ENCODE measurements around the gene SLC8B1. TPM values are rescaled to one million over a fixed set of nuclear protein-coding genes. Genes with fewer than 3 reads are reported as not detected.
A peak's percentile ranks its signal among the peaks of the same experiment; 100 is the strongest.

SLC8B1 gene
- total RNA-seq, 1 donor from 2014 or later = 45.6 TPM

- H3K36me3 Mint-ChIP-seq (ENCODE audit: unreplicated experiment) = peaks cover 24% of the 10 kb centered on the region
- H3K4me3 Mint-ChIP-seq (ENCODE audit: unreplicated experiment) = no peak overlapping the region
- peaks cover 29% of the 10 kb centered on the region for H3K4me1 Mint-ChIP-seq (ENCODE audit: unreplicated experiment)
- DNase-seq (ENCODE audit: extremely low spot score, unreplicated experiment) = no peak
- H3K9me3 Mint-ChIP-seq (ENCODE audit: unreplicated experiment) = no peaks in the 10 kb centered on the region
- no peaks in the 10 kb centered on the region for H3K27me3 Mint-ChIP-seq (ENCODE audit: unreplicated experiment)
- no peak overlapping the region for H3K27ac Mint-ChIP-seq (ENCODE audit: unreplicated experiment)
- TF ChIP-seq CTCF (IDR thresholded peaks at IDR 0.05) = no peak
These were observed 60.1 kb downstream of the SLC8B1 start for GRCh38 chr12:113274848-113275247.

- no peak for TF ChIP-seq CTCF (IDR thresholded peaks at IDR 0.05)
- Mint-ChIP-seq H3K4me3 (ENCODE audit: unreplicated experiment) (no peak overlapping the region), H3K9me3 (ENCODE audit: unreplicated experiment) (no peaks in the 10 kb centered on the region), H3K27me3 (ENCODE audit: unreplicated experiment) (no peaks in the 10 kb centered on the region), H3K4me1 (ENCODE audit: unreplicated experiment) (peaks cover 32% of the 10 kb centered on the region), H3K27ac (ENCODE audit: unreplicated experiment) (peak overlapping the region; percentile 97), H3K36me3 (ENCODE audit: unreplicated experiment) (peaks cover 23% of the 10 kb centered on the region)
- no peak for DNase-seq (ENCODE audit: extremely low spot score, unreplicated experiment)
These were observed 61.7 kb downstream of the SLC8B1 start for GRCh38 chr12:113273053-113273725.

- H3K4me3 Mint-ChIP-seq (ENCODE audit: unreplicated experiment) = peak overlapping the region; percentile 38
- DNase-seq (ENCODE audit: extremely low spot score, unreplicated experiment) = no peak
These were observed 62.9 kb downstream of the SLC8B1 start for GRCh38 chr12:113271853-113272561.

GRCh38 chr12:113271466-113271852 is 63.5 kb downstream of the SLC8B1 start:
- H3K27me3 Mint-ChIP-seq (ENCODE audit: unreplicated experiment) = no peaks in the 10 kb centered on the region
- peaks cover 32% of the 10 kb centered on the region for H3K4me1 Mint-ChIP-seq (ENCODE audit: unreplicated experiment)
- H3K9me3 Mint-ChIP-seq (ENCODE audit: unreplicated experiment) = no peaks in the 10 kb centered on the region
- peak overlapping the region; percentile 97 for H3K27ac Mint-ChIP-seq (ENCODE audit: unreplicated experiment)
- H3K36me3 Mint-ChIP-seq (ENCODE audit: unreplicated experiment) = peaks cover 20% of the 10 kb centered on the region
- H3K4me3 Mint-ChIP-seq (ENCODE audit: unreplicated experiment) = peak overlapping the region; percentile 38
- TF ChIP-seq CTCF (IDR thresholded peaks at IDR 0.05) = no peak
- DNase-seq (ENCODE audit: extremely low spot score, unreplicated experiment) = no peak

More at GRCh38 chr12:113271853-113272561, 62.9 kb downstream of the SLC8B1 start:
- Mint-ChIP-seq H3K27me3 (ENCODE audit: unreplicated experiment) (no peaks in the 10 kb centered on the region), H3K27ac (ENCODE audit: unreplicated experiment) (peak overlapping the region; percentile 97), H3K36me3 (ENCODE audit: unreplicated experiment) (peaks cover 18% of the 10 kb centered on the region), H3K4me1 (ENCODE audit: unreplicated experiment) (peaks cover 32% of the 10 kb centered on the region), H3K9me3 (ENCODE audit: unreplicated experiment) (no peaks in the 10 kb centered on the region)
- TF ChIP-seq CTCF (IDR thresholded peaks at IDR 0.05) = no peak

- H3K9me3 Mint-ChIP-seq (ENCODE audit: unreplicated experiment) = no peaks in the 10 kb centered on the region
- peak overlapping the region; percentile 27 for H3K27ac Mint-ChIP-seq (ENCODE audit: unreplicated experiment)
- peaks cover 32% of the 10 kb centered on the region for H3K4me1 Mint-ChIP-seq (ENCODE audit: unreplicated experiment)
- H3K4me3 Mint-ChIP-seq (ENCODE audit: unreplicated experiment) = no peak overlapping the region
- TF ChIP-seq CTCF (IDR thresholded peaks at IDR 0.05) = no peak
- no peak for DNase-seq (ENCODE audit: extremely low spot score, unreplicated experiment)
- peaks cover 26% of the 10 kb centered on the region for H3K36me3 Mint-ChIP-seq (ENCODE audit: unreplicated experiment)
- no peaks in the 10 kb centered on the region for H3K27me3 Mint-ChIP-seq (ENCODE audit: unreplicated experiment)
These were observed 64.2 kb downstream of the SLC8B1 start for GRCh38 chr12:113270709-113271009.

All from osteocyte (in vitro differentiated cells).